Mesenchymal stem cell (in vitro differentiated cells and primary cell): Measurements from ENCODE around the gene CNP.
"Not testable (repeated sequence)": the region's sequence is repeated elsewhere in the genome, so short reads cannot be mapped to it uniquely, and the experiment has no call there.

ENCODE experiments used
- DNase-seq: peaks from one replicate; pipeline ENCODE4 v3.0.0-alpha.2; 2013
- H2AFZ ChIP-seq: one replicate; pipeline ENCODE4 v1.6.1; 2013; ENCODE audit warnings: low read depth, mild to moderate bottlenecking, control low read depth, inconsistent platforms, low read length, moderate library complexity
- H2AK5ac ChIP-seq: 2 replicates; pipeline ENCODE4 v1.6.1; 2013; ENCODE audit warnings: low read length, moderate library complexity, mild to moderate bottlenecking, inconsistent platforms; ENCODE audit not compliant: severe bottlenecking
- H2BK120ac ChIP-seq: one replicate; pipeline ENCODE4 v1.6.1; 2013; ENCODE audit warnings: low read depth, mild to moderate bottlenecking, inconsistent platforms, low read length, moderate library complexity
- H2BK12ac ChIP-seq, 2 experiments: one replicate each; pipeline ENCODE4 v1.6.1; 2013; ENCODE audit warnings: inconsistent platforms in 2 of 2, low read length in 2 of 2, mild to moderate bottlenecking in 2 of 2, moderate library complexity in 2 of 2, control low read depth in 1 of 2
- H2BK15ac ChIP-seq: one replicate; pipeline ENCODE4 v1.6.1; 2013; ENCODE audit warnings: mild to moderate bottlenecking, low read depth, inconsistent platforms; ENCODE audit not compliant: poor library complexity, severe bottlenecking
- H2BK5ac ChIP-seq: 2 replicates; pipeline ENCODE4 v1.6.1; 2013; ENCODE audit warnings: low read depth, mild to moderate bottlenecking, low read length, control low read depth, inconsistent platforms; ENCODE audit not compliant: poor library complexity, severe bottlenecking
- H3K14ac ChIP-seq, 2 experiments: one replicate each; pipeline ENCODE4 v1.6.1; 2013; ENCODE audit warnings: inconsistent platforms in 2 of 2, low read length in 2 of 2, control low read depth in 1 of 2, mild to moderate bottlenecking in 1 of 2, moderate library complexity in 1 of 2
- H3K18ac ChIP-seq, 2 experiments: one replicate each; pipeline ENCODE4 v1.6.1; 2013; ENCODE audit warnings: inconsistent platforms in 2 of 2, low read length in 2 of 2, control low read depth in 1 of 2, low read depth in 1 of 2, mild to moderate bottlenecking in 1 of 2
- H3K23ac ChIP-seq, 2 experiments: one replicate each; pipeline ENCODE4 v1.6.1; 2013; ENCODE audit warnings: inconsistent platforms in 2 of 2, low read length in 2 of 2, mild to moderate bottlenecking in 2 of 2, moderate library complexity in 2 of 2, control low read depth in 1 of 2
- H3K27ac ChIP-seq: 2 replicates; pipeline ENCODE4 v1.5.1; 2013; ENCODE audit warnings: mild to moderate bottlenecking, moderate library complexity, low read length, control low read depth, inconsistent platforms; ENCODE audit not compliant: poor library complexity, severe bottlenecking
- H3K27me3 ChIP-seq, 2 experiments: 2 replicates each; pipeline versions ENCODE4 v1.6.1 to v1.7.0; 2013; ENCODE audit warnings: low read length in 2 of 2, mild to moderate bottlenecking in 2 of 2, moderate library complexity in 2 of 2, control low read depth in 1 of 2, inconsistent platforms in 1 of 2; ENCODE audit not compliant: control insufficient read depth in 1 of 2, insufficient read depth in 1 of 2
- H3K36me3 ChIP-seq, 2 experiments: 2 replicates each; pipeline versions ENCODE4 v1.6.1 to v1.7.0; 2013; ENCODE audit warnings: low read length in 2 of 2, control low read depth in 1 of 2, inconsistent platforms in 1 of 2, low read depth in 1 of 2, mild to moderate bottlenecking in 1 of 2; ENCODE audit not compliant: insufficient read depth in 2 of 2, control insufficient read depth in 1 of 2
- H3K4ac ChIP-seq, 2 experiments: one replicate each; pipeline ENCODE4 v1.6.1; 2013; ENCODE audit warnings: inconsistent platforms in 2 of 2, low read length in 2 of 2, mild to moderate bottlenecking in 2 of 2, moderate library complexity in 2 of 2, control low read depth in 1 of 2, low read depth in 1 of 2
- H3K4me1 ChIP-seq: 2 replicates; pipeline ENCODE4 v1.6.1; 2013; ENCODE audit warnings: low read depth, low read length, control low read depth; ENCODE audit not compliant: control insufficient read depth, insufficient read depth
- H3K4me2 ChIP-seq: 2 replicates; pipeline ENCODE4 v1.6.1; 2013; ENCODE audit warnings: low read length, mild to moderate bottlenecking, inconsistent platforms; ENCODE audit not compliant: poor library complexity, severe bottlenecking
- H3K4me3 ChIP-seq, 2 experiments: 2 replicates each; pipeline versions ENCODE4 v1.5.1 to v1.7.0; 2013; ENCODE audit warnings: low read length in 2 of 2, mild to moderate bottlenecking in 2 of 2, control low read depth in 1 of 2, low read depth in 1 of 2; ENCODE audit not compliant: insufficient read depth in 1 of 2
- H3K79me1 ChIP-seq: replicated peaks from 2 replicates; pipeline ENCODE4 v1.6.1; 2013; ENCODE audit warnings: mild to moderate bottlenecking, control low read depth, low read length, inconsistent platforms; ENCODE audit not compliant: poor library complexity, severe bottlenecking
- H3K9ac ChIP-seq: 2 replicates; pipeline ENCODE4 v1.7.0; 2013; ENCODE audit warnings: mild to moderate bottlenecking, low read length, moderate library complexity
- H3K9me3 ChIP-seq: 2 replicates; pipeline ENCODE4 v1.7.0; 2013; ENCODE audit warnings: mild to moderate bottlenecking, low read length; ENCODE audit not compliant: control insufficient read depth
- H4K8ac ChIP-seq: one replicate; pipeline ENCODE4 v1.6.1; 2013; ENCODE audit warnings: inconsistent platforms, mild to moderate bottlenecking, low read length, moderate library complexity
- H4K91ac ChIP-seq: one replicate; pipeline ENCODE4 v1.6.1; 2013; ENCODE audit warnings: mild to moderate bottlenecking, low read length, inconsistent platforms
- WGBS: methylation state at CpG from one replicate; pipeline ENCODE4 v1.1.7; 2013; ENCODE audit warnings: mixed read lengths; 5-methylcytosine and 5-hydroxymethylcytosine counted together

Gene CNP

DNA sequence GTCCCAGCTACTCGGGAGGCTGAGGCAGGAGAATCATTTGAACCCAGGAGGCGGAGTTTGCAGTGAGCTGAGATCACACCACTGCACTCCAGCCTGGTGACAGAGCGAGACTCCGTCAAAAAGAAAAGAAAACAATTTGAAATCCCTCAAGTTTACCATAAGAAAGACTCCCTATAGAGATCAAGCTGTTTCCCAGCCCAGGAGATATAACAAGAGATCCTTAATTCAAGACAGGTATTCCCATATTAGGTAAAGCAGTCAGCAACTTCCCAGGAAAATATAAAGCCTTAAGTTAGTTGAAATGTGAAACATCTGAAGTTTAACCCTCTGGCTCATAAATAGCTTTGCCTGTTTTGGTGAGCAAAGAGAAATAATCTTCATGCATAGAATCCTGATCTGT is 45.8 kb downstream of the CNP start:
- H3K9ac ChIP-seq, H3K4me1 ChIP-seq, H3K27me3 ChIP-seq, H2BK5ac ChIP-seq, H3K9me3 ChIP-seq, H3K79me1 ChIP-seq, DNase-seq, H4K8ac ChIP-seq, H3K27ac ChIP-seq, H3K18ac ChIP-seq, H4K91ac ChIP-seq, H3K4ac ChIP-seq, H2BK120ac ChIP-seq, H2AFZ ChIP-seq, H3K4me3 ChIP-seq, H2BK12ac ChIP-seq, H2BK15ac ChIP-seq, H3K4me2 ChIP-seq, H2AK5ac ChIP-seq, H3K23ac ChIP-seq, H3K14ac ChIP-seq: not testable (repeated sequence)
- WGBS = 94% methylated on average over 4 of the region's 4 CpGs
- H3K36me3 ChIP-seq = peaks cover 6 to 13% of the 10 kb centered on the region in 2 experiments

- not testable (repeated sequence) for H3K27me3 ChIP-seq, DNase-seq, H3K23ac ChIP-seq, H3K14ac ChIP-seq, H3K27ac ChIP-seq, H3K4me3 ChIP-seq, H3K9me3 ChIP-seq, H2AK5ac ChIP-seq, H2BK120ac ChIP-seq, H2AFZ ChIP-seq, H3K4me1 ChIP-seq, H4K91ac ChIP-seq, H2BK12ac ChIP-seq, H3K18ac ChIP-seq, H3K4me2 ChIP-seq, H2BK5ac ChIP-seq, H3K4ac ChIP-seq, H2BK15ac ChIP-seq, H3K79me1 ChIP-seq, H4K8ac ChIP-seq
- Histone ChIP-seq H3K9ac (peak overlapping the region; percentile 63), H3K36me3 (peaks cover 5 to 12% of the 10 kb centered on the region in 2 experiments)
- 98% methylated on average over 9 of the region's 12 CpGs for WGBS
These were observed 47.1 kb downstream of the CNP start for GRCh38 chr17:42013740-42014139.

DNA sequence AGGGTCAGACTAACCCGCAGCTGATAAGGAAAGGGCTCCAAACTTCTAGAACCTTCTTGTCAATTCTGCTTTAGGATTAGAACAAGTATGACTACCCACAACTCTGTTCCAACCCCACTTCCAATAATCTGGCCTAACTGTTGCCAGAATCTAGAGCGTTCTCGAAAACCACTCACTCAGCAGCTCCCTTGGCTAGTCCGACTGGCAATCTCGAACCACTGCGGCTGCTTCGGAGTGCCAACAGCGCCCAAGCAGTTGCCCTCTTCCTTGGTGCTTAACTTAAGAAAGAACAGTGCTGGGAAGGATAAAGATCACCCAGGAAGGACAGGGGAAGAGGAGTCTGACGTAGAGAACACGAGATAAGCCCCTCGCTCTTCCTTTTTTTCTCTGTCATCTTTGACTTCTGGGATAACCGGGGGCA is 49.8 kb downstream of the CNP start:
- peaks cover 14% of the 10 kb centered on the region for H3K4me1 ChIP-seq
- peak overlapping the region; percentile 94 to 95 for H3K4me3 ChIP-seq
- no peak overlapping the region for H2AFZ ChIP-seq
- peak overlapping the region; percentile 61 for H2AK5ac ChIP-seq
- 27% methylated on average over 9 of the region's 12 CpGs for WGBS
- peak overlapping the region; percentile 6 to 13 for H2BK12ac ChIP-seq
- peak overlapping the region in 1 of 2 experiments; percentile 64 for H3K23ac ChIP-seq
- peak overlapping the region; percentile 39 to 98 for H3K4ac ChIP-seq
- no peaks in the 10 kb centered on the region for H3K9me3 ChIP-seq
- H4K8ac ChIP-seq = no peak overlapping the region
- H3K4me2 ChIP-seq = peak overlapping the region; percentile 90
- peak overlapping the region in 1 of 2 experiments; percentile 96 for H3K14ac ChIP-seq
- no peaks in the 10 kb centered on the region for H3K27me3 ChIP-seq
- no peak overlapping the region for H2BK120ac ChIP-seq
- peak overlapping the region; percentile 97 to 99 for H3K18ac ChIP-seq
- no peak overlapping the region for H4K91ac ChIP-seq
- DNase-seq = peak; percentile 37
- H3K9ac ChIP-seq = peak overlapping the region; percentile 96
- no peak overlapping the region for H2BK15ac ChIP-seq
- H3K79me1 ChIP-seq = peaks cover 7% of the 10 kb centered on the region
- H2BK5ac ChIP-seq = no peak overlapping the region
- peaks cover 4 to 6% of the 10 kb centered on the region in 2 experiments for H3K36me3 ChIP-seq
- H3K27ac ChIP-seq = peak overlapping the region; percentile 93

DNA sequence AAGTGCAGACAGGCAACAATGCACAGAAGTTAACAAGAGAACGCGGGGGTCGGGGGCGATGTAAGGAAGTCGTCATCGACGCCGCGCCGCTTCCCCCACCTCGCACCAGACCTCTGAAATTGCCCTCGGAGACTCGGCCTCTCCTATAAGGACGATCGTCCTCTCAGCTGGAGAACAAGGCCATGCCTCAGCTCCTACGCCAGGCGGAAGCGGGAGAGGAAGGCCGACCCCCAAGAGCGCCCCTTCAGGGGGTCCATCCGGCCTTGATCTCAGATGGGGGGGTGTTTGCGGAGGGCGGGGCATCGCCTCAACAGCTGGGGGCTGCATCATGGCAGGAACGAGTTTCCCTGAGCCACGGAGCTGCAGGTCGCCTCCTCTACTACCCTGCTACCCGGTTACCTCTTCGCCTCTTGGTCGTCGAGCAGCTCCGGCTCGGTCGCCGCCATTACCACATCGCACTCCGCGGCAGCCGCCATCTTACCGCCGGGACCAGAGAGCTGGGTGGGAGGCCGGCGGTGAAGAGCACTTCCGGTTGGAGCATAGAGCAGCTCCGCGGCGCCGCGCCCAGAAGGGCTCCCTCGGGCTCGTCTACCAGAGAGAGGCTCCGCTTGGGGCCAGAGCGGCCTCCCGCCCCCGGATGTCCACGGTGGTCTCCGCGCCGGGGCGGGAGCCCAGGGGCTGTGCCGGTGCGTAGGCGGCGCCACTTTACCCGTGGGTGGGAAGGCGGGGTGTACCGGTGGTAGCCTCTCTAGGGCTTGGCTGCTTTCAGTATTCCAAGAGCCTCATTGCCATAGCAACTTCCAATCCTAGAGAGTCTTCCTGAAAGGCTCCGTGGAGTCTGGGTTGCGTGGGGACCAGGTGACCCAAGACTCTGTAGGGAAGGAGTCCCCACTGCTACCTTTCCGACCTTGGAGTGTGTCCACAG is 50.6 kb downstream of the CNP start, which contains the start of gene DNAJC7:
Gene DNAJC7, minus strand, starts transcription at position 499 of the 925 bp plus-strand sequence. Its CDS starts 23 bp downstream, at position 476.
- peaks cover 10% of the 10 kb centered on the region for H3K79me1 ChIP-seq
- WGBS = under 1% methylated on average over 65 of the region's 70 CpGs

More for the DNA sequence above, 50.6 kb downstream of the CNP start, which contains the start of gene DNAJC7:
- peak within 1 kb of the TSS; percentile 74 for H2BK15ac ChIP-seq
- peak within 1 kb of the TSS; percentile 94 to 95 for H3K4me3 ChIP-seq
- H2AFZ ChIP-seq = peak within 1 kb of the TSS; percentile 66
- H2BK5ac ChIP-seq = peak within 1 kb of the TSS; percentile 88
- DNase-seq = peak; percentile 92
- H3K9ac ChIP-seq = peak within 1 kb of the TSS; percentile 96
- H3K23ac ChIP-seq = peak within 1 kb of the TSS; percentile 51 to 64
- H2BK12ac ChIP-seq = peak within 1 kb of the TSS; percentile 6 to 13
- H3K4me2 ChIP-seq = peak within 1 kb of the TSS; percentile 92
- peak within 1 kb of the TSS; percentile 100 for H4K8ac ChIP-seq
- peak within 1 kb of the TSS; percentile 93 for H3K27ac ChIP-seq
- no peaks in the 10 kb centered on the region for H3K27me3 ChIP-seq
- H2BK120ac ChIP-seq = peak within 1 kb of the TSS; percentile 39
- peak within 1 kb of the TSS; percentile 93 to 98 for H3K4ac ChIP-seq
- peaks cover 15% of the 10 kb centered on the region for H3K4me1 ChIP-seq
- peak within 1 kb of the TSS; percentile 61 for H2AK5ac ChIP-seq
- H4K91ac ChIP-seq = peak within 1 kb of the TSS; percentile 99
- H3K14ac ChIP-seq = peak within 1 kb of the TSS in 1 of 2 experiments; percentile 96
- H3K36me3 ChIP-seq = peaks cover 6 to 8% of the 10 kb centered on the region in 2 experiments
- H3K9me3 ChIP-seq = no peaks in the 10 kb centered on the region
- peak within 1 kb of the TSS; percentile 97 to 99 for H3K18ac ChIP-seq
